SIG-M5 treated with dmso at 0.1 percent for 504 hours (cell line): Measurements from ENCODE around the gene TMEM132E.

Experiments
- DNase-seq: peaks from one replicate; lab custom pipeline; 2025; ENCODE audit not compliant: unreplicated experiment; lab: John Stamatoyannopoulos, UW

Gene TMEM132E

DNA sequence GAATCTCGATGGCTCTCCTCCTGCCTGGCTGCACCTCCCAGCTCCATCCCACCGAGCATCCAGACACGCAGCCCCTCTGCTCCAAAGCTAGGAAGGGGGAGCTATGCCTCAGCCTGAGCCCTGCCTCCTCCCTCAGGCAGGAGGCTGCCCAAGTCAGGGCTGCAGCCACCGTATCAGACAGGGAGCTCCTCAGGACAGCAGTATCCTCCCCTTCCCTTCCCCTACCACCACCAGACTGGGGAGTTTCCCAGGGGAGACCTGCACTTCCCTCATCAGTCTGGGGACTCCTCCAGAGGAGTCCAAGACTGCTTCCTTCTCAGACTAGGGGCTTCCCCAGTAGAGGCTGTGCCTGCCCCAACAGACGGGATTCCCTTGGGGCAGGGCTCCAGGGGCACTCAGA is 17.5 kb downstream of the TMEM132E start:
- no peak for DNase-seq

DNA sequence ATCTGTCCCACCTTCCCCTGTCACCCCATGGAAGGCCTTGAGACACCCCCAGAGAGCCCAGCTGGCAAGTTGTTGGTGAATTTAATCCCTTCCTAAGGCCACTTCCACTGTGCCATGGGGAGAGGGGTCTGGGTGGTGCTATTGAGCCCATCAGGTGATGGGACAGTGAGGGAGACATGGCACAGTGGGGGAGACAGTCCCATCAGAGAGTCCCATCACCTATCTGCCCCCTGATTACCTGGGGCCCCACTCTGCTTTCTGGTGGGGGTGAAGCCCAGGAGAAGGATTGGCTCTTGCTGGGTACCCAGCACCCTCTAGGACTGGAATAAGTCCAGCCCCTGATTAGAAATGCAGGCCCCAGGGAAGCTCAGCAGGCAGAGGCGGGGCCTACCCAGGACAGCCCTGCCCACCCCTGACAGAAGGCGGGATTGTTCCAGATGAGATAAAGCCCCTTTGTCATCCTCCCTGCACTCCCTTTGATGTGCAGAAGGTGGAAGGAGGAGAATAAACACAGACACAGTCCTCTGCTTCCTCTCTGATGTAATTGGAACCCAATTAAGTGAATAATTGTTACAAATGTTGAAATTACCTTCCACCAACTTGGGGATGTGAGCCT is 18.9 kb downstream of the TMEM132E start:
- DNase-seq = no peak

DNA sequence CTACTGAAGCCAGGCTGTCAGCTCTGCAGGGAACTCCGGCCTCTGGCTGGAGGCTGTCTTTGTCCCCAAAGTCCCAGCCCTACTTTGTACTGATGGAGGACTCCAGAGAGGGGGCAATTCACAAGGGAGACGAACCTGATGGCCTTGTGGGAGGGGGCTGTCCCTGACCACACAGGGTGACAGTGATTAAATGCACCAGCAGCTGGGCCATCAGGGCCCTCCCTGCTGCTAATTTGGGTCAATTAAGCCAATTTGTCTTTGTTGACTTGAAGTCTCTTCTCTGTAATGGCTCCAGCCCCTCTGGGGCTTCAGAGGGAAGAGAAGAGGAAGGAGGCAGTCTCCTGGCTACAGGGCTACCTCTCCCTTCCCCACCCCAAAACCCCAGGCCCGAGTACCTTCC is 22.0 kb downstream of the TMEM132E start:
- no peak for DNase-seq

GRCh38 chr17:34603974-34604373 is 24.6 kb downstream of the TMEM132E start:
- no peak for DNase-seq

GRCh38 chr17:34606763-34607162 is 27.4 kb downstream of the TMEM132E start:
- no peak for DNase-seq

- no peak for DNase-seq
Measured at GRCh38 chr17:34607917-34608316, 28.5 kb downstream of the TMEM132E start.

GRCh38 chr17:34609210-34609609 is 29.8 kb downstream of the TMEM132E start:
- DNase-seq = no peak

DNA sequence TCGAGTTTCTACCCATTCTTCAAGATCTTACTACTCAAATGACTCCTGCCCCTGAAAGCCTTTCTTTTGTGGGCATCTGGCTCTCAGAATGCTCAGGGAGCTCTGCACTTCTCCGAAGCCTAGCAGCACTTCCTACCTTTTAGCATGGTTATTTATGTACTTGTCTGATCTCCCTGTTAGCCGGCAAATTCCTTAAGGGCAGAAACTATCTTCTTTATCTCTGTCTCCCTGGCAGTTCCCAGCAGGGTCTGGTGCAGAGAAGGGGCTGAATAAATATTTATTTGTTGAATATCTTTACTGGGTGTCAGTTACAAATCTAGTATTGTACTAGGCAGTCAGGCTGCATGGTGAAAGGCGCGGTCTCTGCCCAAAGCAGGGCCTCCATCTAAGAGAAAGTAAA is 30.7 kb downstream of the TMEM132E start:
- no peak for DNase-seq

GRCh38 chr17:34610506-34610905 is 31.1 kb downstream of the TMEM132E start:
- no peak for DNase-seq

GRCh38 chr17:34613064-34614019 is 34.0 kb downstream of the TMEM132E start:
- DNase-seq = no peak

DNA sequence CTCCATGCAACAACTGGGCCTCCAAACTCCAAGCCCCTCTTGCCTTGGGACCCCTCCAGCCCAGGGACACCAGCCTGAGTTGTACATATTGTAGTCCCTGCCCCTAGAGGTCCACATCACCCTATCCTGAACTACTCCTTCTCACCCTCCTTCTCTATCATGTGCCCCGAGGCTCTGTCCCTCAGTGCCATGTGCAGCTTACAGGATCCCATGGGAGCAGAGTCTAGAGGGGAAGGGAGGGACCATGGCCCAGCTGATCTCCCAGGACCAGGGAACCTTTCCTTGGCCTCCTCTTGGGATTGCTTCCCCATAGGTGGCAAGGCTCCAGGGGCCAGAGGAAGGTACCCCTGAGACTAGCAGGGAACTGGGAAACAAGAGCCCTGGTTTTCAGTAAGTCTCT is 35.3 kb downstream of the TMEM132E start:
- DNase-seq = no peak

DNA sequence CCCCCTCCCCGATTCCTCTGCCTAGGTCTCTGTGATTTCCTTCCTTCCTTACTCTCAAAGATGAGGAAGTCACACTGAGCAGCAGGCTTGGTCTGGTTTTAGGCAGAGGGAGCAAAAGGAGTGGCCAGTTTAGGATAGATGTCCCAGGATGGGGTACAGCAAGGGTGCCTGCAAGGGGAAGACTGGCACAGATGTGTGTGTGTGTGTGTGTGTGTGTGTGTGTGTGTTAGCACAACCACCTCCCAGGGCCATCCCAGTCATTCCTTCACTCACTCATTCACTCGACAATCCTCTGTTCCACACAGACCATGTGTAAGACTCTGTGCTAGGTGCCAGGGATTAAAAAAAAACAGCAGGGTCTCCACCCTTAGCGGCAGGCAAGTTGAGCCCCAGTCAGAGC is 35.9 kb downstream of the TMEM132E start:
- DNase-seq = no peak

DNA sequence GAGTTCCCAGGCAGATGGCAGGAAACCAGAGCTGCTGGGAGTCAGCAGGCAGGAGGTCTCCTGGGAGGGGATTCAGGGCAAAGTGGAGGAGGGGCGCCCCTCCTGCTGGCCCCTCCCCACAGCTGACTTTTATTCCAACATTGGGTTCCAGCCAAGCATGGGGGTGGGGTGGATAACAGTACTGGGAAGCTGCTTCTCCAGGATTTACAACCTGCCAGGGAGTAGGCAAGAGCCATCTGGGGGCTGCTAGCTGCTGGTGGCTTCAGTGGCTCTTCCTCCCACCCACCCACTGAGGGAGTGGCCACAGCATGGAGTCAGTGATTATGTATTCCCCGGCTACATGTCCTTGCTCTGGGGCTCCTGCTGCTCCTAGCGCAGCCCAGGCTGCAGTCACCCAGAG is 36.8 kb downstream of the TMEM132E start:
- no peak for DNase-seq

GRCh38 chr17:34617398-34617797 is 38.0 kb downstream of the TMEM132E start:
- no peak for DNase-seq

DNA sequence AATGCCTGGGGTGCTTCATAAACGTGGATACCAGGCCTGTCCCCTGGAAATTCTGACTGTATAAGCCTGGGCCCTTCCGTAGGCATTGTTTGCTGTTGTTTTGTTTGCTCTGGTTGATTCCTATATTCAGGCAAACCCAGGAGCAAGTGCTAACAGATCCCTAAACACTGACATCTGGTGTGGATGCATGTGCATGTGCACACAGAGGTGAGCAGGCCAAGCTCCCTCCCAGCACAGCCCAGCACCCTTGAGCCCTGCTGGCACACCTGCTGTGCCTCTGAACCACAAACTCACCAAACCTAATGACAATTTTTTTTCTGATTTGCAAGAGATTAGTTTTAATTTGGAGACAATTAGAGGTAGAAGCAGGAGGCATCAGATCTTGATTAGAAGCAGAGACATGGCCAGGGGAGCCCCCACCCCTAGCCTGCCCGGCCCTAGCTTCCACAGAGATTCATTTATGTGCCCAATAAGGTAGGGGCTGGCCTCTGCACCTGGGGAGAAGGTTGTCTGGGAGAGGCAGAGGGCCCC is 40.4 kb downstream of the TMEM132E start:
- DNase-seq = no peak

DNA sequence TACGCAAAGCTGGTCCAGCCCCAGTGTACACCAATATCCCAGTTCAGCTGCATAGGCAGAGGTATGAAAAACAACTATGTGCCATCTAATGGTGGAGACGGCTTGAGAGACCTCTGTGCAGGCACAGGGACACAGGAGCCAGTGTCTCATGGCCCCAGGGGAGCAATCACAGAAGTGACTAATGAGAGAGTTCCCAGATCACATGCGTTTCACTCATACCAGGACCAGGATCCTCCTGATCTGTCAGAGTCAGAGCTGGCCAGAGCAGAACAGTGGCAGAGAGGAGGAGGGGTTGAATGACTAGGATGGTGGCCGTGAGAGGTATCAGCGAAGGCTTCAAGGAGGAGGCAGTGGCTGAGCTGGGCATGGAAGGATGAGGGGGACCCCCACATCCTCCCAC is 41.1 kb downstream of the TMEM132E start:
- DNase-seq = no peak

GRCh38 chr17:34622862-34623623 is 43.7 kb downstream of the TMEM132E start:
- no peak for DNase-seq

DNA sequence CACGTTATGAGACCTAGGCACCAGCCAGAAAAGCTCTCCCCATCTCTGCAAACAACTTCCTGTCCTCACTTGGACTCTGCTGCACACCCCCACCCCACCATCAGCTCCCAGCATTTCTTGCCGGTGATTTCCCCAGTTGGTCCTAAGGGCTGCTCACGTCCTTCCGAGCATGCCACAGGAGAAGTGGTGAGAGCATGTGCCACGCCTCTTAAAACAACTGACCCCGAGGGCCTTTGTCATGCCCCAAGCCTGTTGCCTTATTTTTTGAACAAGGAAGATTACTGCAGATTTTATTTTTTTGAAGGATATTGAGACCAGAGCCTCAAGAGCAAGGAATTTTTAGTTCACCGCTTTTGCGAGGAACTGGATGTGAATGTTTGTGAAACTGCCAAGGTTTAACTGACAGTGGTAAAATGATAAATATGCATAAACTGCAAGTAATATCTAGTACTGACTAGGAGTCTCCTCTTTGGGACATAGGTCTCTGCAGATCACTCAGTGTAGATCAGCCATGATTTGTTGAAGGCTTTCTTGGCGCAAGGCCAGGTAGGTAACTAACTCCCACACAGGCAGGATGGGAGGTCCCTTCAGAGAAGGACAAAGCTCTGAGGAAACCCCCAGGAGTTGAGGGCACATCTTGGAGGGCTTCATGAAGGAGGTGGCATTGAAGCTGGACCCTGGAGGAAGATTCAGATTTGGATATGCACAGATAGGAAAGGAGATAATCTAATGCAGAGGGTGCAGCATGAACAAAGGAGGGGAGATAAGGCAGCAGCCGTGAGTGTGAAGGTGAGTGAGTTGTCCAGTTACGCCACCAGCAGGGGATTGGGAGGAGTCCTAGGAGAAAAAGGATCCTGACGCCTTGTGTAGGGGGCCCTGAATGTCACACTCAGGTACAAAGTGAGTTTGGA is 44.7 kb downstream of the TMEM132E start:
- no peak for DNase-seq

DNA sequence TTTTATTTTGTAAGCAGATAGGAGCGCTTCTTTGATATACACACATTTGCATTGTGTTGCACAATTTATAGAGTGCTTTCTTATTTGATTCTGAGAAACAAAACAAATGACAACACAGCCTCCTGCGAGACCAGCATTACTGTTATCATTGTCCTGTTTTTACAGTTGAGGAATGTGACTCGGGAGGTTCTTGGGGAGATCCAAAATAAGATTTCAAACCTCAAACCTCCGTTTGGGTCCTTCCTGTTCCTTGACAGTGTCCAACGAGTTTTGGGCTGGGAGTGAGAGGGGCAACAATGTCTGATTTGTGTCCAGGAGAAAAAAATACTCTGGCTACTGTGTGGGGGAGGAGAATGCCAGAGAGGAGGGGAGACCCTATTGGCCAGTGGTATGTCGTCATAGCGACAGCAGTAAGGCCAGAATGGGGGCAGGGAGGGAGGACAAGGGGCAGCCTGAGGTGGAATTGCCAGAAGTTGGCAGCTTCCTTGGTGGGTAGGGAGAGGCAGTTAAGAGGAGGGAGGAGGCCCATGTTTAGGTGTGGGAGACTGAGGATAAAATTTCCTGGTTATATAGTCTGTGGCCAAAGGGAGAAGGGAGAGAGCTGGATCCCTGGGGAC is 45.5 kb downstream of the TMEM132E start:
- no peak for DNase-seq

- DNase-seq = no peak
Measured at GRCh38 chr17:34626121-34626681, 46.8 kb downstream of the TMEM132E start.
